HepG2 (cell line): ENCODE results near the gene CCDC18.

ENCODE experiments used
- ARID2 ChIP-seq: sonication (generic); formaldehyde crosslinking; IDR thresholded peaks from 2 replicates; pipeline ENCODE4 v1.8.1; 2022; ENCODE audit warnings: mild to moderate bottlenecking, missing genetic modification reagents, borderline replicate concordance
- CTCF ChIP-seq: sonication (generic); formaldehyde crosslinking; IDR thresholded peaks from 2 replicates; pipeline ENCODE4 v1.5.0; 2020; ENCODE audit warnings: mild to moderate bottlenecking, missing genetic modification reagents, moderate library complexity
- FOXK1 ChIP-seq: sonication (generic); formaldehyde crosslinking; IDR thresholded peaks from 2 replicates; pipeline ENCODE4 v1.4.0; 2020; ENCODE audit warnings: low read depth, missing genetic modification reagents, borderline replicate concordance
- HMG20A ChIP-seq: IDR thresholded peaks from 2 replicates; pipeline ENCODE4 v1.6.1; 2016; ENCODE audit warnings: borderline replicate concordance
- KAT8 ChIP-seq: IDR thresholded peaks from 2 replicates; pipeline ENCODE4 v1.6.1; 2016; ENCODE audit warnings: missing genetic modification reagents, missing compliant biosample characterization
- NFYB ChIP-seq: sonication (generic); formaldehyde crosslinking; IDR thresholded peaks from 2 replicates; pipeline ENCODE4 v1.4.0; 2020; ENCODE audit warnings: missing genetic modification reagents
- POLR2A ChIP-seq, 2 experiments: IDR thresholded peaks; 2 replicates each; pipeline ENCODE4 v1.6.1; 2011; ENCODE audit warnings: low read depth in 2 of 2, low read length in 2 of 2, mild to moderate bottlenecking in 1 of 2, moderate library complexity in 1 of 2; ENCODE audit not compliant: insufficient read depth in 1 of 2
- POLR2G ChIP-seq: fragments of 200-400 bp; formaldehyde crosslinking; IDR thresholded peaks from 2 replicates; pipeline ENCODE4 v1.6.1; 2018; ENCODE audit warnings: mild to moderate bottlenecking, low read depth, low read length, moderate library complexity
- RAD51 ChIP-seq: fragments of 450-650 bp; IDR thresholded peaks from 2 replicates; pipeline ENCODE4 v1.6.1; 2016; ENCODE audit warnings: borderline replicate concordance
- ZFP36L2 ChIP-seq: sonication (generic); formaldehyde crosslinking; IDR thresholded peaks from 2 replicates; pipeline ENCODE4 v1.4.0; 2020; ENCODE audit warnings: missing genetic modification reagents
- ZNF24 ChIP-seq: fragments of 450-650 bp; IDR thresholded peaks from 2 replicates; pipeline ENCODE4 v1.6.1; 2017; ENCODE audit warnings: antibody characterized with exemption, mild to moderate bottlenecking
- ZNF282 ChIP-seq: fragments of 450-650 bp; IDR thresholded peaks from 2 replicates; pipeline ENCODE4 v1.6.1; 2018; ENCODE audit not compliant: partially characterized antibody
- TF ChIP-seq, protein P1 (sequence below): sonication (generic); formaldehyde crosslinking; IDR thresholded peaks from 2 replicates; pipeline ENCODE4 v1.5.1; 2020; ENCODE audit warnings: mild to moderate bottlenecking, missing genetic modification reagents
- TF ChIP-seq, protein P2 (sequence below): sonication (generic); formaldehyde crosslinking; IDR thresholded peaks from 2 replicates; pipeline ENCODE4 v1.4.0; 2020; ENCODE audit warnings: low read depth, missing genetic modification reagents

- TF ChIP-seq CTCF (no peak), ZNF24 (no peak), ZFP36L2 (no peak), NFYB (no peak), POLR2G (no peak), HMG20A (CRISPR knock-in tag) (no peak), FOXK1 (CRISPR knock-in tag) (no peak), KAT8 (no peak), ARID2 (CRISPR knock-in tag) (no peak), ZNF282 (no peak), RAD51 (no peak), POLR2A (IDR thresholded peaks at IDR 0.05; ENCODE audit: insufficient read depth in 1 of 2, low read depth in 2 of 2, low read length in 2 of 2) (no peak)
- TF ChIP-seq, protein P1, sequence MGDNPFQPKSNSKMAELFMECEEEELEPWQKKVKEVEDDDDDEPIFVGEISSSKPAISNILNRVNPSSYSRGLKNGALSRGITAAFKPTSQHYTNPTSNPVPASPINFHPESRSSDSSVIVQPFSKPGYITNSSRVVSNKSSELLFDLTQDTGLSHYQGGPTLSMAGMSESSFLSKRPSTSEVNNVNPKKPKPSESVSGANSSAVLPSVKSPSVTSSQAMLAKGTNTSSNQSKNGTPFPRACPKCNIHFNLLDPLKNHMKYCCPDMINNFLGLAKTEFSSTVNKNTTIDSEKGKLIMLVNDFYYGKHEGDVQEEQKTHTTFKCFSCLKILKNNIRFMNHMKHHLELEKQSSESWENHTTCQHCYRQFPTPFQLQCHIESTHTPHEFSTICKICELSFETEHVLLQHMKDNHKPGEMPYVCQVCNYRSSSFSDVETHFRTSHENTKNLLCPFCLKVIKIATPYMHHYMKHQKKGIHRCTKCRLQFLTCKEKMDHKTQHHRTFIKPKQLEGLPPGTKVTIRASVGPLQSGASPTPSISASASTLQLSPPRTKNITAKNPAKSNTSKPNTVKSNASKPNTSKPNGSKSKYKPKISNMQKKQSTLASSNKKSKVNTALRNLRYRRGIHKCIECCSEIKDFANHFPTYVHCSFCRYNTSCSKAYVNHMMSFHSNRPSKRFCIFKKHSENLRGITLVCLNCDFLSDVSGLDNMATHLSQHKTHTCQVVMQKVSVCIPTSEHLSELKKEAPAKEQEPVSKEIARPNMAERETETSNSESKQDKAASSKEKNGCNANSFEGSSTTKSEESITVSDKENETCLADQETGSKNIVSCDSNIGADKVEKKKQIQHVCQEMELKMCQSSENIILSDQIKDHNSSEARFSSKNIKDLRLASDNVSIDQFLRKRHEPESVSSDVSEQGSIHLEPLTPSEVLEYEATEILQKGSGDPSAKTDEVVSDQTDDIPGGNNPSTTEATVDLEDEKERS (CRISPR knock-in tag) = no peak
- TF ChIP-seq, protein P2, sequence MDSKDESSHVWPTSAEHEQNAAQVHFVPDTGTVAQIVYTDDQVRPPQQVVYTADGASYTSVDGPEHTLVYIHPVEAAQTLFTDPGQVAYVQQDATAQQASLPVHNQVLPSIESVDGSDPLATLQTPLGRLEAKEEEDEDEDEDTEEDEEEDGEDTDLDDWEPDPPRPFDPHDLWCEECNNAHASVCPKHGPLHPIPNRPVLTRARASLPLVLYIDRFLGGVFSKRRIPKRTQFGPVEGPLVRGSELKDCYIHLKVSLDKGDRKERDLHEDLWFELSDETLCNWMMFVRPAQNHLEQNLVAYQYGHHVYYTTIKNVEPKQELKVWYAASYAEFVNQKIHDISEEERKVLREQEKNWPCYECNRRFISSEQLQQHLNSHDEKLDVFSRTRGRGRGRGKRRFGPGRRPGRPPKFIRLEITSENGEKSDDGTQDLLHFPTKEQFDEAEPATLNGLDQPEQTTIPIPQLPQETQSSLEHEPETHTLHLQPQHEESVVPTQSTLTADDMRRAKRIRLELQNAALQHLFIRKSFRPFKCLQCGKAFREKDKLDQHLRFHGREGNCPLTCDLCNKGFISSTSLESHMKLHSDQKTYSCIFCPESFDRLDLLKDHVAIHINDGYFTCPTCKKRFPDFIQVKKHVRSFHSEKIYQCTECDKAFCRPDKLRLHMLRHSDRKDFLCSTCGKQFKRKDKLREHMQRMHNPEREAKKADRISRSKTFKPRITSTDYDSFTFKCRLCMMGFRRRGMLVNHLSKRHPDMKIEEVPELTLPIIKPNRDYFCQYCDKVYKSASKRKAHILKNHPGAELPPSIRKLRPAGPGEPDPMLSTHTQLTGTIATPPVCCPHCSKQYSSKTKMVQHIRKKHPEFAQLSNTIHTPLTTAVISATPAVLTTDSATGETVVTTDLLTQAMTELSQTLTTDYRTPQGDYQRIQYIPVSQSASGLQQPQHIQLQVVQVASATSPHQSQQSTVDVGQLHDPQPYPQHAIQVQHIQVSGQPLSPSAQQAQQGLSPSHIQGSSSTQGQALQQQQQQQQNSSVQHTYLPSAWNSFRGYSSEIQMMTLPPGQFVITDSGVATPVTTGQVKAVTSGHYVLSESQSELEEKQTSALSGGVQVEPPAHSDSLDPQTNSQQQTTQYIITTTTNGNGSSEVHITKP (CRISPR knock-in tag) = no peak
Observed at GRCh38 chr1:93256433-93256832, 75.9 kb downstream of the CCDC18 start.
